Stimulated activated CD4-positive, alpha-beta T cell treated with anti-CD3 and anti-CD28 coated beads, TNF-alpha, amount 100 ng/mL, for 48 hours (primary cell): ENCODE results near the gene LARGE2.

Source experiments
- DNase-seq, 3 donors: peaks; one replicate each; pipeline ENCODE4 v3.0.0-alpha.2; 2020; ENCODE audit warnings: low read depth in 3 of 3

Gene LARGE2

GRCh38 chr11:45922425-45923082 is at the start of gene LARGE2:
LARGE2 (plus strand) TSS chr11:45922656; CDS start chr11:45922883, 227 bp downstream.
- DNase-seq, result no peak

- no peak for DNase-seq
Observed at GRCh38 chr11:45876401-45876800, 46.1 kb upstream of the LARGE2 start.

GRCh38 chr11:45877221-45877620 is 45.2 kb upstream of the LARGE2 start:
- no peak for DNase-seq

GRCh38 chr11:45877845-45878244 is 44.6 kb upstream of the LARGE2 start:
- no peak for DNase-seq

GRCh38 chr11:45879803-45880686 is 42.4 kb upstream of the LARGE2 start:
- no peak for DNase-seq

GRCh38 chr11:45880772-45881570 is 41.5 kb upstream of the LARGE2 start:
- DNase-seq, result no peak

GRCh38 chr11:45881708-45882368 is 40.6 kb upstream of the LARGE2 start:
- DNase-seq, result no peak

GRCh38 chr11:45884596-45885185 is 37.8 kb upstream of the LARGE2 start:
- DNase-seq, result no peak

- DNase-seq, result peak in 2 of 3 donors; percentile 24 to 43
Observed at GRCh38 chr11:45885274-45885920, 37.1 kb upstream of the LARGE2 start, which contains the start of gene MAPK8IP1. MAPK8IP1 (plus strand) TSS chr11:45885651; CDS start chr11:45885821, 170 bp downstream.

GRCh38 chr11:45885921-45886721 is 36.3 kb upstream of the LARGE2 start:
- no peak for DNase-seq

- DNase-seq, result no peak
Observed at GRCh38 chr11:45886816-45887520, 35.5 kb upstream of the LARGE2 start.

GRCh38 chr11:45887587-45887986 is 34.9 kb upstream of the LARGE2 start:
- DNase-seq, result no peak

GRCh38 chr11:45889555-45889954 is 32.9 kb upstream of the LARGE2 start:
- no peak for DNase-seq

- DNase-seq, result no peak
Observed at GRCh38 chr11:45889966-45890365, 32.5 kb upstream of the LARGE2 start.

- no peak for DNase-seq
Observed at GRCh38 chr11:45890886-45891550, 31.4 kb upstream of the LARGE2 start.

- no peak for DNase-seq
Observed at GRCh38 chr11:45892856-45893255, 29.6 kb upstream of the LARGE2 start.

- no peak for DNase-seq
Observed at GRCh38 chr11:45894555-45895247, 27.8 kb upstream of the LARGE2 start.
